Suprapubic skin (tissue), 4 donors: ENCODE data around the gene GREM2. TPM values are rescaled to one million over a fixed set of nuclear protein-coding genes. Genes with fewer than 3 reads are reported as not detected.

Experiments used
- DNase-seq, 2 donors: peaks; one replicate each; pipeline ENCODE4 v3.0.0-alpha.2; 2019; ENCODE audit warnings: low spot score in 2 of 2
- H3K27ac ChIP-seq: fragments of 200-600 bp; sonication (generic); one replicate; pipeline ENCODE4 v1.5.1; 2019
- H3K27me3 ChIP-seq: fragments of 200-600 bp; sonication (generic); one replicate; pipeline ENCODE4 v1.5.1; 2019
- H3K36me3 ChIP-seq: fragments of 200-600 bp; sonication (generic); one replicate; pipeline ENCODE4 v1.5.1; 2019
- H3K4me1 ChIP-seq: fragments of 200-600 bp; sonication (generic); one replicate; pipeline ENCODE4 v1.5.1; 2019
- H3K4me3 ChIP-seq: fragments of 200-600 bp; sonication (generic); one replicate; pipeline ENCODE4 v1.5.1; 2019; ENCODE audit warnings: mild to moderate bottlenecking
- H3K9me3 ChIP-seq: fragments of 200-600 bp; sonication (generic); one replicate; pipeline ENCODE4 v1.5.1; 2019
- EP300 ChIP-seq: sonication (generic); formaldehyde crosslinking; IDR thresholded peaks from one replicate; pipeline ENCODE4 v1.6.1; 2017; ENCODE audit warnings: antibody characterized with exemption
- POLR2A ChIP-seq, 2 donors: fragments of 450-650 bp; IDR thresholded peaks; one replicate each; pipeline ENCODE4 v1.6.1; 2017; ENCODE audit warnings: antibody characterized with exemption in 2 of 2, mild to moderate bottlenecking in 2 of 2, moderate library complexity in 2 of 2
- POLR2AphosphoS5 ChIP-seq, 3 donors: sonication (generic); formaldehyde crosslinking; IDR thresholded peaks; one replicate each; pipeline ENCODE4 v1.6.1; 2017; ENCODE audit warnings: antibody characterized with exemption in 3 of 3
- WGBS: methylation state at CpG from one replicate; pipeline ENCODE4 v1.1.5; 2018; 5-methylcytosine and 5-hydroxymethylcytosine counted together
- total RNA-seq, 4 donors: library from RNA; depleted of rRNA; stranded (reverse); fragments of >200 nt; gene quantifications; one replicate each; pipeline ENCODE4 v1.1.0, GENCODE V29; 2016
- TF ChIP-seq, protein P1 (sequence below), 2 donors: fragments of 200-600 bp in 1 of 2; fragments of 450-650 bp in 1 of 2; sonication (generic) in 1 of 2; IDR thresholded peaks; one replicate each; pipeline ENCODE4 v1.5.1; 2016 to 2019; ENCODE audit warnings: antibody characterized with exemption in 2 of 2, mild to moderate bottlenecking in 1 of 2, moderate library complexity in 1 of 2

The GREM2 gene
- total RNA-seq, 4 donors from 2014 or later: 0.11 to 1.3 (median 0.38) TPM

- Histone ChIP-seq H3K4me1 (no peaks in the 10 kb centered on the region), H3K27ac (no peak overlapping the region), H3K36me3 (no peaks in the 10 kb centered on the region), H3K4me3 (no peak overlapping the region), H3K9me3 (no peaks in the 10 kb centered on the region), H3K27me3 (no peaks in the 10 kb centered on the region)
- WGBS: 56% methylated on average over 6 of the region's 6 CpGs
- TF ChIP-seq EP300 (no peak), POLR2AphosphoS5 (IDR thresholded peaks at IDR 0.05) (no peak), POLR2A (IDR thresholded peaks at IDR 0.05) (no peak)
- TF ChIP-seq, protein P1, sequence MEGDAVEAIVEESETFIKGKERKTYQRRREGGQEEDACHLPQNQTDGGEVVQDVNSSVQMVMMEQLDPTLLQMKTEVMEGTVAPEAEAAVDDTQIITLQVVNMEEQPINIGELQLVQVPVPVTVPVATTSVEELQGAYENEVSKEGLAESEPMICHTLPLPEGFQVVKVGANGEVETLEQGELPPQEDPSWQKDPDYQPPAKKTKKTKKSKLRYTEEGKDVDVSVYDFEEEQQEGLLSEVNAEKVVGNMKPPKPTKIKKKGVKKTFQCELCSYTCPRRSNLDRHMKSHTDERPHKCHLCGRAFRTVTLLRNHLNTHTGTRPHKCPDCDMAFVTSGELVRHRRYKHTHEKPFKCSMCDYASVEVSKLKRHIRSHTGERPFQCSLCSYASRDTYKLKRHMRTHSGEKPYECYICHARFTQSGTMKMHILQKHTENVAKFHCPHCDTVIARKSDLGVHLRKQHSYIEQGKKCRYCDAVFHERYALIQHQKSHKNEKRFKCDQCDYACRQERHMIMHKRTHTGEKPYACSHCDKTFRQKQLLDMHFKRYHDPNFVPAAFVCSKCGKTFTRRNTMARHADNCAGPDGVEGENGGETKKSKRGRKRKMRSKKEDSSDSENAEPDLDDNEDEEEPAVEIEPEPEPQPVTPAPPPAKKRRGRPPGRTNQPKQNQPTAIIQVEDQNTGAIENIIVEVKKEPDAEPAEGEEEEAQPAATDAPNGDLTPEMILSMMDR (IDR thresholded peaks at IDR 0.05): no peak
- DNase-seq: no peak
These were observed 2.4 kb downstream of the GREM2 start for GRCh38 chr1:240609527-240610060.

- no peaks in the 10 kb centered on the region for H3K9me3 ChIP-seq
- H3K27ac ChIP-seq: no peak overlapping the region
- DNase-seq: no peak
- WGBS: 35% methylated on average over 2 of the region's 2 CpGs
- H3K4me1 ChIP-seq: no peaks in the 10 kb centered on the region
- TF ChIP-seq POLR2AphosphoS5 (IDR thresholded peaks at IDR 0.05) (no peak), POLR2A (IDR thresholded peaks at IDR 0.05) (no peak), EP300 (no peak)
- TF ChIP-seq, protein P1 (IDR thresholded peaks at IDR 0.05): no peak
- no peak overlapping the region for H3K4me3 ChIP-seq
- H3K36me3 ChIP-seq: no peaks in the 10 kb centered on the region
- no peaks in the 10 kb centered on the region for H3K27me3 ChIP-seq
These were observed 3.2 kb downstream of the GREM2 start for GRCh38 chr1:240608707-240609106.

GRCh38 chr1:240607006-240607405 is 4.9 kb downstream of the GREM2 start:
- H3K9me3 ChIP-seq: no peaks in the 10 kb centered on the region
- TF ChIP-seq EP300 (no peak), POLR2A (IDR thresholded peaks at IDR 0.05) (no peak), POLR2AphosphoS5 (IDR thresholded peaks at IDR 0.05) (no peak)
- TF ChIP-seq, protein P1 (IDR thresholded peaks at IDR 0.05): no peak
- H3K36me3 ChIP-seq: no peaks in the 10 kb centered on the region
- no peak overlapping the region for H3K4me3 ChIP-seq
- DNase-seq: no peak
- WGBS: 46% methylated on average over 2 of the region's 2 CpGs
- no peaks in the 10 kb centered on the region for H3K27me3 ChIP-seq
- H3K4me1 ChIP-seq: no peaks in the 10 kb centered on the region
- H3K27ac ChIP-seq: no peak overlapping the region

DNA sequence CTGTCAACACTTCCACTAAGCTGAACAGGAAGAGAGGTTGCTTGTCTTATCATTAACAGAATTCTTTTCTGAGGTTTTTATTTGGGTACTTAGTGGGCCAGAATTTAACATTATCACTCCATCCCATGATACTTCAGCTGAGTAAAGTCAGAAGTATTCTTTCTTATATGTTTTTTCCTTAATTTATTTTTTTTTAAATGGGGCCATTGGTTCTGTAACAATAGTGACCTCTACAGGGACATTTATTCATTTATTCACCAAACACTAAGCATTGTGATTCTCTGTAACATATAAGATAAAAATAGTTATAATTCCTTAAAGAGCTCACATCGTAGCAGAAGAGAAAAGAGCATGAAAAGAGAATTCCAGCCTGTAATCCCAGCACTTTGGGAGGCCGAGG is 9.8 kb downstream of the GREM2 start:
- WGBS: 75% methylated on average over 2 of the region's 2 CpGs
- Histone ChIP-seq H3K27me3 (no peaks in the 10 kb centered on the region), H3K9me3 (no peaks in the 10 kb centered on the region), H3K4me3 (no peak overlapping the region), H3K27ac (no peak overlapping the region), H3K36me3 (no peaks in the 10 kb centered on the region), H3K4me1 (no peaks in the 10 kb centered on the region)
- DNase-seq: no peak
- TF ChIP-seq POLR2AphosphoS5 (IDR thresholded peaks at IDR 0.05): no peak
- no peak for TF ChIP-seq EP300
- TF ChIP-seq, protein P1 (IDR thresholded peaks at IDR 0.05): no peak
- no peak for TF ChIP-seq POLR2A (IDR thresholded peaks at IDR 0.05)

DNA sequence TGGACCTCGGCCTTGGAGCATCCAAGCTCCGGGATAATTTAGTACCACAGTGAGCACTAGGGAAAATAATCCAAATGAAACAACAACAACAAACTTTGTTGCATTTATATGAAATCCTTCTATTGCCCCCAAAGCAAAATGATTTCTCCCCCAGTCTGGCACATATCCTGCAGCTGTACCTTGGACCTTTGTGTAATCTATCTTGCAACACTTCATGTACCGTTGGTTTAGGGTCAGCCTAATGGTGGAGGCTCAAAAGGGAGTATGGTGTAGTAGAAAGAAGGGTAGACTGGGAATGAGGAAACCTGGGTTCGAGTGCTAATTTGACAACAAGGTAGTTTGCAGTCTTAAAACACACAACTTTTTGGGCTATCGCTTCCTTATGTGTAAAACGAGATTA is 12.1 kb downstream of the GREM2 start:
- no peak for TF ChIP-seq POLR2AphosphoS5 (IDR thresholded peaks at IDR 0.05)
- no peak for TF ChIP-seq POLR2A (IDR thresholded peaks at IDR 0.05)
- TF ChIP-seq, protein P1 (IDR thresholded peaks at IDR 0.05): no peak
- no peak for TF ChIP-seq EP300
- Histone ChIP-seq H3K27me3 (no peaks in the 10 kb centered on the region), H3K36me3 (no peaks in the 10 kb centered on the region), H3K4me3 (no peak overlapping the region), H3K4me1 (no peaks in the 10 kb centered on the region), H3K27ac (no peak overlapping the region), H3K9me3 (no peaks in the 10 kb centered on the region)
- no peak for DNase-seq
- 78% methylated on average over 6 of the region's 6 CpGs for WGBS
